GM19025 (cell line): Measurements from ENCODE around the gene SESTD1.
"Not testable (repeated sequence)": the region's sequence is repeated elsewhere in the genome, so short reads cannot be mapped to it uniquely, and the experiment has no call there.

Experiments
- ATAC-seq: cut with Tn5 transposase; IDR thresholded peaks from one replicate; pipeline ENCODE4 v1.9.1; 2021; ENCODE audit warnings: mild to moderate bottlenecking, low read depth, moderate library complexity; ENCODE audit not compliant: unreplicated experiment

SESTD1 gene

DNA sequence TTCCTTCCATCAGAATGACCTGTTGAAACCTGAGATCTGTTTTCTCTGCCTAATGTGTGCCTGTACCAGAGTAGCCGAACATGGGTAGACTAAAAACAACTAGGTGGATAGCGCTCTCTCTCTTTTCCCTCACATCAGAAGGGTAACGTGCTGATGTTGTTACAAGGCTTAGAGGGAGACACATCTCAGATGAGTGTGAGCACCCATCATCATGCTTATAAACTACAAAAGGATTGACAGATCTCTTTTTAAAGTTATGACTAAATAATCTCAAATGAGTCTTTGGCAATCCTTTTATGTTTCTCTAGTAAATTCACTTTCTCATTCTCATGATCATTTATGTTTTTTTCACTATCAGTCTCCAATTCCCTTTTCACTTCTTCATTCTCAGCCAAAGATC is 139.2 kb downstream of the SESTD1 start:
- ATAC-seq, result no peak

DNA sequence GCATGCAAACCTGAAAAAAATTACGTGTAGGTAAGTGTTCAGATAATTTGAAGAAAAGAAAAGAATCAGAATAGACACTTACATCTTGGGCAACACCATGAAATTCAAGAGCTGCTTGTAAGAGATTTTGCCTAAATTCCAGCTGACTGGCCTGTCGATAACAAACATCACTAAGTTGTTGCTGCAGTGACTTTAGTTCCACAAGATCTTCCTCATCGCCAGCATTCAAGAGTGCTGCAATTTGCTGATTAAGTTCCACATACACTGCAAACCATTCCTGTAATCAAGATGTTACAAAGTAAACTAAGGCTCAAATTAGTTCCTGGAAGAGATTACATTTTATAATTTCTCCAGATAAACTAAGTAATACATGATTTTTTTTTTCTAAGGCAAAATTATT is 140.3 kb downstream of the SESTD1 start:
- ATAC-seq, result no peak

DNA sequence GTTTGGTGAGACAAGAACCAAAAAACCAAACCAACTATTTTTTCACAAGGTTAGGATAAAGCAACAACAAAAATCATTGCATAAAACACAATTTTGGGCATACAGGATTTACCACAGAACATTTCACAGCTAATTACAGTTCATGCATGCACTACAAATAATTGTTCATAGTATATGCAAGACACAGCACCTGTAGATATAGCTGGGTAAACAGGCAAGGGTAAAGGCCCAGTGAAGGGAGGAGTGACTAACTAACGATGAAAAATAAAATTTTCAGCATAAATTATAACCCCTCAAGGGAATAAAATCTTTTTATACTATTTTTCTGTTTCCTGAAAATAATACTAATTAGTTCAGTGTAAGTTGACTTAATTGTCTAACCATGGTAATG is 141.4 kb downstream of the SESTD1 start:
- no peak for ATAC-seq

DNA sequence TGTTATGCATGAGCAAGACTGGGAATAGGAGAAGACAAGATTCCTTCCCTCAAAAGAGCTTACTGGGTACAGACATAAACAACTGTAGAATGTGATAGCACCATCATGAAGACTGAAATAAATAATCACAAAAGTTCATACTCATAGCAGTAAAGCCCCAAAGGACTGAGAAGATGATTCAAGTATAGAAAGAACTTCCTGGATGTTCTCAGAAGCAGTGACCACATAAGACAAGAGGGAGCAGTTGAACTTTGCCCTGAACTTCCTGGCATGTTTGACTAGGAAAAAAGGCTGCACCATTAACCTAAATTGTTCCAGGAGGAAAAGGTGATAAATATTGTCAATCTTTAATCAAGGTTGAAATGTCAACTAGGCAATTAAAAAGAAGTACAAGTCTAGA is 156.9 kb downstream of the SESTD1 start:
- peak; percentile 34 for ATAC-seq

DNA sequence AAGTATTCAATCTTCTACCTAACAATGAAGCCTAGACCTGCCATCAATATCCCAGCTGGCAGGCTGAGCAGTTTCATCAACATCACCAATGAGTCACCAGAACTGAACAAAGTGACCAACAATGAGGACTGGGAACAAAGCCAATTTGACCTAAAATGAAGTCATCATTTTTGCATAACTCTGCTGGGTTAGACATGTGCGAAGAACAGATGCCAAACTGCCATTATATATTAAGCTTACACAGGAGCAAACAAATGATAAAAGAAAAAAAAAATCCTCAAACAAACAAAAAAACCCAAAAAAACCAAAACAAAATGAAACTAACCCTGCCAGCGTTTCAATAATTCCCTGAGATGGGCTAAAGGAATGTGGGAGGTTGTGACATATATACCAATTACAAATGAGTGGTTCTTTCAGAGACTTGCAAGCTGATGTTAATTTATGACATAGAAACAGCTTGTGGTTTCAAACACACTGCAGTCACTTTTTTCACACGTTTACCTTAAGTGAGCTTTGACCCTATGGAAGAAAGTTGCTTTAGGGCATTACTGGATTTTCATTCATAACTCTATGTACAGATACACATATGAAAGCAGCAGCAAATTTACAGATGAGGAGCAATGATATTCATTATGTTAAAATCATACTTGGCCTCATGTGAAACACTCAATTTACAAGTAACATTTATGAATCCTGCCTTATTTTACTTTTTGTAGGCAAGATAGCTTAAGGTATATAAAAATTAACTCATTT is 157.8 kb downstream of the SESTD1 start:
- peak; percentile 73 for ATAC-seq

DNA sequence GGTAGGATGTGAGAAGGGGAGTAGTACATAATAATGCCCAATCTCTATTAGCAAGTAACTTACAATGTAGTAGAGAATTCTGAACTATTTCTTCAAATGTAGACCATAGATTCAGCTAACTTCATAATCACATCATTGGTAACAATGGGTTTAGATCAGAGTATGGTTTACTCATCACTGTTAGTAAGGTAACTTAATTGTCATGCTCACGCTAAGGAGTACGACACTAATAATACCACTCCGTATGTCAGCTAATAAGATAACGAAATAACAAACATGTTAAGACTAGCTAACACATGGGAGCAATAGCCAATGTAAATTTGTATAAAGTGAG is 158.3 kb downstream of the SESTD1 start:
- ATAC-seq, result peak; percentile 7

DNA sequence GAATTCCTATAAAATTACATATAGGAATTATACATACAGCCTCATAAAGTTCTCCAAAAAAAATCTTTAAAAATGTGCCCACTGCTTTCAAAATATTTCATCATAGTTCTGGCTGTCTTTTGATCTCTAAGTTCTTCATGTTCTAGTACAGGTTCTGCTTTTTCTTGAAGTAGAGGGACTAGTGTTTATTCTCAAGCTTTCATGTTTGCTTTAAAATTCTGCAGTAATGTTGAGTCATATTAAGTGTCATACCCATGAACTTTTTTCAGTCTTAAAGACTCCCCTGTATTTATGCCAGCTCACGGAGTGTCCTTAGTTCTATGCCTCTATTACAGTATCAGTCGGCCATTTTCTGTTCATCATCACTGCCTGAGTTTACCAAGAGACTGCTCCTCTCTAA is 159.9 kb downstream of the SESTD1 start:
- no peak for ATAC-seq

DNA sequence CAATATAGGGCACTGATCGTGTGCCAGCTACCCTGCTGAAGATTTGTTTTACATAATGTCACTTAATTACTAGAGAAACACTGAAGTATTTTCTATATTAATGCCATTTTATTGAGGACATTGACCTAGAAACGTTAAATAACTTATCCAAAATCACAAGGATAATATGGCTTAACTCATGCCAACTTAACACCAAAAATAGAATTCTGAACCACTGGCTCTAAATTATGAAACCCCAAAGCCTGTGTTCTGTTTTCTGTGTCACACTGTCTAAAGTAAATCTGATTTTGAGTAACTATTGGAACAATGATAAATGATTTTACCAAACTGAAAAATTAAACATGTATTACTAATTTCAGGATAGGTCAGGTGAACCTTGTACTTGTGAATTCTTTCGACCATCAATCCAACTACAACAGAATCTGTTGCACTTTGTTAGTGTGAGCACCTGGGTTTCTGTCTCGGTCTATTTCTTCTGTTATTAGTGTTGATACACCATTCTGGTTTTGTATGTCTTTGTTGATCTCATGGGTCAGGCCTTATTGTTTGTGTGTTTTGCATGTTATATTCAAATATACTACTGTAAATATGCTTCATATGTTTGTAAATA is 166.4 kb downstream of the SESTD1 start:
- no peak for ATAC-seq

DNA sequence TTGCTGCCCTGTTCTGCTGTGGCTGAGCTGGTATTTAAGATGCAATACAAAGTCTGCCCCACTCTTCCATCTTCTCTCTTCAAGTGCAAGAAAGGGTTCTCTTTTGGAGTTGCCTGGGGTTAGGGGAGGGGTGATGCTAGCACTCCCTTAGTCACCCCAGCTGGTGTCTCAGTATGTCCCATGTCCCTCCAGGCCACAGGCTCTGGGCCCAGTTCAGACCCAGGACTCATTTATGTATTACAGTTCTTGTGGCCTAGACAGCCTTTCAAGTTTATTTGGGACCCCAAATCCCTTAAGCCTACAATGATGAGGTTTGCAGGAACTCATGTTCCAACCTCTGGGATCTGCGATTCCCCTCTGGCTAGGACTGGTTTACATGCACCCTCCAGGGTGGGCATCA is 167.5 kb downstream of the SESTD1 start:
- no peak for ATAC-seq

DNA sequence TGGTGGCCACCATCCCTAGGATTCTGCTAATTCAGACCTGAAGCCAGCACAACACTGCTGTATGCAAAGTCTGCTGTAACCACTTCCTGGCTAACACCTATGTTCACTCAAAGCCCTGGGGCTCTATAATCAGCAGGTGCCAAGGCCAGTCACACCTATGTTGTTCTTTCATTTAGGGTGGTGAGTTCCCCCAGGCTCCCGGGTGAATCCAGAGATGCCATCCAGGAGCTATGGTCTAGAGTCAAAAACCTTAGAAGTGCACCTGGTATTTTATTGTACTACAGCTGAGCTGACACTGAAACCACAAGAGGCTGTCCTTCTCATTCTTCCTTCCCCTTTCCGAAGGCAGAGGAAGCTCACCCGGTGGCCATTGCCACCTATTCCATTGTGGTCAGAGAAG is 168.5 kb downstream of the SESTD1 start:
- ATAC-seq, result peak; percentile 97

DNA sequence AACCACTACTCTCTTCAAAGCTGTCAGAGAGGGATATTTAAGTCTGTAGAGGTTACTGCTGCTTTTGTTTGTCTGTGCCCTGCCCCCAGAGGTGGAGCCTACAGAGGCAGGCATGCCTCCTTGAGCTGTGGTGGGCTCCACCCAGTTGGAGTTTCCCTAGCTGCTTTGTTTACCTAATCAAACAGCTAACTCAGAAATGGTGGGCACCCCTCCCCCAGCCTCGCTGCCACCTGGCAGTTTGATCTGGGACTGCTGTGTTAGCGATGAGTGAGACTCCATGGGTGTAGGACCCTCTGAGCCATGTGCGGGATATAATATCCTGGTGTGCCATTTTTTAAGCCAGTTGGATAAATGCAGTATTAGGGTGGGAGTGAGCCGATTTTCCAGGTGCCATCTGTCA is 171.7 kb downstream of the SESTD1 start:
- ATAC-seq, result not testable (repeated sequence)

DNA sequence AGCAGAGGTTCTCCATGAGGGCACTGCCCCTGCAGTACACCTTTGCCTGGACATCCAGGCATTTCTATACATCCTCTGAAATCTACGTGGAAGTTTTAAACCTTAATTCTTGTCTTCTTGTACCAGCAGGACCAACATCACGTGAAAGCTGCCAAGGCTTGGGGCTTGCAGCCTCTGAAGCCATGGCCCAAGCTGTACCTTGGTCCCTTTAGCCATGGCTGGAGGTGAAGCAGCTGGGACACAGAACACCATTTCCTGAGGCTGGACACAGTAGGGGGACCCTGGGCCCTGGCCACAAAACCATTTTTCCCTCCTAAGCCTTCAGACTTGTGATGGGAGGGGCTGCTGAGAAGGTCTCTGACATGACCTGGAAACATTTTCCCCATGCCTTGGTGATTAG is 181.9 kb downstream of the SESTD1 start:
- ATAC-seq, result no peak

DNA sequence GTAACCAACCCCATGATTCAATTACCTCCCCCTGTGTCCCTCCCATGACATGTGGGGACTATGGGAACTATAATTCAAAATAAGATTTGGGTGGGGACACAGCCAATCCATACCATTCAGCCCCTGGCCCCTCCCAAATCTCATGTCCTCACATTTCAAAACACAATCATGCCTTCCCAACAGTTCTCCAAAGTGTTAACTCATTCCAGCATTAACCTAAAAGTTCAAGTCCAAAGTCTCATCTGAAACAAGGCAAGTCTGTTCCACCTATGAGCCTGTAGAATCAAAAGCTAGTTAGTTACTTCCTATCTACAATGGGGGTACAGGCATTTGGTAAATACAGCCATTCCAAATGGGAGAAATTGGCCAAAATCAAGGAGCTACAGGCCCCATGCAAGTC is 182.7 kb downstream of the SESTD1 start:
- no peak for ATAC-seq

DNA sequence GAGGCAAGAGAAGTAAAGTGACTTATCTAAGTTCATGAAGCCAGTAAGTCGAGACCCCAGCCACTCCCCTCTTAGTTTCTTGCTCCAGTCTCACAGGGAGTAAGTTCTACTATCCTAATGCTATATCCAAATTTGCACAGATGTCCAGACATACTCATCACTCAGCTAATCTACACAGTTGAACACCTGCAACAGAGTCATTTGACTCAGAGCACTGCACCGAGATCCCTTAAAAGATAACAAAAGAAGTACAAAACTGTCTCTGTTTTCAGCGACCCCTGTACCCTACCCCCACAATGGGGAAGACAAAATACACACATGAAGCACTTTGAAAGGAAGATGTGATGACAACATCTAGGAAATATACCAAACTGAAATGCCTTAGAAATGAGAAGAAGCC is 192.1 kb downstream of the SESTD1 start:
- no peak for ATAC-seq

DNA sequence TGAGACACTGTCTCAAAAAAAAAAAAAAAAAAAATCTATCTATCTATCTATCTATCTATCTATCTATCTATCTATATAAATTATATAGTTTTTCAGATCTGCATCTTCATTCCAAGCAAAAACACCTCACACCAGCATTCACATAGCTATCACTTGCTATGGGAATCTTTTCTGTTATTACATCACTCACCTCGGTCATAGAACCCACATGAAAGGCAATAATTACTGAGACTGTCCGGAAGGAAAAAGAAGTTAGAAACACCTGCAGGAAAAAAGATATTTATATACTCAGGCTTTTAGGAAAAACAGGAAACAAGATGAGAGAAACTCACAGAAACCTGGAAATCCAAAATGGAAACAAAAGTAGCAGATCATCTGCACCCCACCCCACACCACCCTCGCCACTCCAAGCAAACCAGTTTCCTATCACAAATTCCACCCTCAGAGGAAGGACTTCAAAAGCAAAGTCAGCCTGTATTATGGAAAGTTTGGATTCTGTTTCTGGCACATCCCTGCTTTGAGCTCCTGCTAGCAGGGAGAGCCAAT is 192.7 kb downstream of the SESTD1 start:
- no peak for ATAC-seq

DNA sequence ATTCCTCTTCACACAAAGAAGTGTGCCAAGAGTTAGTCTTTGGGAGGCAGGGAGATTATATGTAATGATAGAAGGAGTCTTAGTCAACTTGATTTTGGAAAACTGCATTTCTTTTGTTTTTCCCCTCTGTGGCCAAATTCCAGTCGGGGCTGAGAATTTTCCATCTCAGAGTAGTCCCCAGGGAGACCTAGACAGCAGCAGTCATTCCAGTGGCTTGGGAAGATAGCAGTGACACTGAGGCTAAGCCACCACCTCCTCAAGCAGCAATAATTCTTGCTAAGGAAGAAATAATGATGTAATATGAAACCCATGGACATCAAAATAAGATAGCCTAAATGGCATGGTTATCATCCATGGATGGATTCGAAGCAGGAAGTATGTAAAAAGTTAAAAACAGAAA is 193.7 kb downstream of the SESTD1 start:
- ATAC-seq, result no peak

DNA sequence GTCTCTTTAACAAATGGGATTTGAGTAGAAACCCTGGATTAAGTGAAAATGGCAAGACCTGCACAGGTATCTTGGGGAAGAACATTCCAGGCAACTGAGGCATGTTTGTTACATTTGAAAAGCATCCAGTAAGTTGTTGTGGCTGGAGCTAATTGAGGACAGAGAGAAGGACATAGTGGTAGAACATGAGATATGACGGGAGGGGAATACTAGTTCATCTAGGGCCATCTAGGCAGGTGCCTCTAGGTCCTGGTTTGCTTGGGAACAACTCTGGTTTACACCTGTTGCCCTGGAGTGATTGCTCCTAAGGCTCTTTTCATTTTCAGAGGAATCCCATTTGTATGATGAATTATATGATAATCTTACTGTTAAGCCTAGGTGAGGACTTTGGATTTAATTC is 194.9 kb downstream of the SESTD1 start:
- no peak for ATAC-seq

DNA sequence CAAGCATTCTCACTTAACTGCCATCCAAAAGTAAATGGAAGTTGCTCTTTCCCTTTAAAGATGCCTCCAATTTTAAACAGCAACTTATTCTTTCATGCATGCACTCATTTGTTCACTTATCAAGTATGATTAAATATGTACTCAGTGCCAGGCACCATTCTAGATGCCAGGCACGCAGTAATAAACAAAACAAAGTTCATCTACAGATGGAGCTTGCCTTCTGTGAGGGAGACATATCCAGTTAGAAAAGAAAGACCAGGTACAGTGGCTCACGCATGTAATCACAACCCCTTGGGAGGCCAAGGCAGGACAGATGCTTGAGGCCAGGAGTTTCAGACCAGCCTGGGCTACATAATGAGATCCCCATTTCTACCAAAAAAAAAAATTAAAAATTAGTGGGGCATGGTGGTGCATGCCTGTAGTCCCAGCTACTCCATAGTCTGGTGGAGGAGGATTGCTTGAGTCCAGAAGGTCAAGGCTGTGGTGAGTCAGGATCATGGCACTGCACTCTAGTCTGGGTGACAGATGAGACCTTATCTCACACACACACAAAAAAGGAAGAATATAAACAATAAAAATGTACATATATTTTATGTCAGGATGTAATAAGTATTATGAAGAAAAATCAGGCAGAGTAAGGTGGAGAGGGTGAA is 195.5 kb downstream of the SESTD1 start:
- no peak for ATAC-seq

DNA sequence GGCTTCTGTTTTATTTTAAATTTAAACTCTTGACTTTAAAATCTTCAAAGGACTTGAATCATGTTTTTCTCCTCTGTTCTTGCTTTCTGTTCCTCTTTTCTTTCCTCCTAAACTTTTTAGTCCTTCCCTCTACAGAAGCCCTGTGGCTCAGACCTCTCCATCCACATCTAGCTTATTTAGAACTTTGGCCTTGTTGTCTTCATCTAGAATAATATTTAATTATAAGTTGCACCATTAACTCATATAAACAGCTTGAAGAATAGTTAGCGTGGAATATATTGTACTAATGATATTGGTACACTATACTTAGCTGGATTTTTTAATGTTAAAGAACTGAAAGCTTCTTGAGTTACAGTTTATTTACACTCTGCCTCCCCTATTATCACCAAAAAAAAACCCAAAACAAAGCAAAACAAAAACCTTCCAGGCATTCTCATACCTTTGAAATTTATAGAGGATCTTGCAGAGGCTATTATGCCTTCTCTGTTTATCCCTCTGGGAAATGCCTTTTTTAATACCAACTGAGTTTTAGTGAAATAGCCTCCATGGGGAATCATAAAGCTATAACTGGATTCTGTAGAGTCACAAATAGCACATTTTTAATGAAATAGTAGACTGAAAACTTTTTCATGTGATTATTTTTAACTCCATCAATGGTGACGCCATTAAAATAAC is 205.5 kb downstream of the SESTD1 start:
- no peak for ATAC-seq

DNA sequence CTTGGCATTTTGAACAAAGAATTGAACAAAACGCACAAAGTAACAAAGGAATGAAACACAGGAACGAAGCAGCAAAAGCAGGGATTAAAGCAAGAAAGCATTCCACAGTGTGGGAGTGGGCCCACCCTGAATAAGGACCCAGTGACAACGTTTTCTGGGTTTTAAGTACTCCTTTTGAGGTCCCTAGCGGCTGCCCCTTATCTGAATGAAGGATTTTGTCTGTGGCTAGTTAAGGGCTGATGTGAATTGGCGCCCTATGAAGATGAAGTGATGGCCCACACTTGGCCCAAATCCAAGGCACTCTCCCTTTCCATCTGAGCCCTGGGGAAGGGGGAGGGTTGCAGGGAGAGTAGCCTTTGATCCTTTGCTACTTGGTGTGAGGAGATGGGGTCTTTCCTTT is 206.9 kb downstream of the SESTD1 start:
- ATAC-seq, result no peak

DNA sequence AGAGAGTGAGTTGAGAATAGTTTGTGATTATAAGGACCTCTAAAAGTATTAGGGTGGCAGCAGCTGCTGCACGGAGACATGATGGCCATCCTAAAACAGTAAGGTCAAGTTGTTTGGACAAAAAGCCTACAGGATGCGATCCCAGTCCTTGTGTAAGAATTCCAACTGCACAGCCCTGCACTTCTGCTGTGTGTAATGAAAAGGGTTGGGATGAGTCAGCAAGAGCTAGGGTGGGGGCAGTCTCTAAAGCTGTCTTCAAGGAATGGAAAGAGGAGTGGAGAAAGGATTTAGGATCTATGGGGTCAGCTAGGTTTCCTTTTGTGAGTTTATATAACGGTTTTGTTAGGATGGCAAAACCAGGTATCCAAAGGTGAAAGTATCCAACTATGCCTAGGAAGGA is 211.1 kb downstream of the SESTD1 start:
- ATAC-seq, result not testable (repeated sequence)
